ENCODE data around the gene FAU. TPM values are rescaled to one million over a fixed set of nuclear protein-coding genes. Genes with fewer than 3 reads are reported as not detected.

The FAU gene
- total and polyA plus RNA-seq, 2 of the 13 experiments (the other 11 are each of a cell fraction or from before 2014, with no cell fraction given) = 374 to 869 TPM

- TF ChIP-seq ELF1 (CRISPR knock-in tag; IDR thresholded peaks at IDR 0.05) = peak; percentile 92
- TF ChIP-seq E2F2 (CRISPR knock-in tag; IDR thresholded peaks at IDR 0.05; ENCODE audit: borderline replicate concordance) = no peak
- TF ChIP-seq DNMT1 (CRISPR knock-in tag; IDR thresholded peaks at IDR 0.05) = no peak; the same call in 1 of the 2 replicates
- TF ChIP-seq DNMT3B (CRISPR knock-in tag; conservative IDR thresholded peaks at IDR 0.05) = no peak
- TF ChIP-seq GABPA (IDR thresholded peaks at IDR 0.05; ENCODE audit: low read depth, low read length) = peak; percentile 84
- TF ChIP-seq GABPA (CRISPR knock-in tag; IDR thresholded peaks at IDR 0.05; ENCODE audit: low read depth) = peak; percentile 94
- TF ChIP-seq NR2F6 (IDR thresholded peaks at IDR 0.05) = peak; percentile 59
- TF ChIP-seq NR2F6 (CRISPR knock-in tag; IDR thresholded peaks at IDR 0.05) = peak; percentile 77
- TF ChIP-seq ZNF703 (CRISPR knock-in tag; IDR thresholded peaks at IDR 0.05; ENCODE audit: borderline replicate concordance) = no peak; the same call in 1 of the 2 replicates
- TF ChIP-seq ZNF879 (CRISPR knock-in tag; IDR thresholded peaks at IDR 0.05) = no peak
- TF ChIP-seq ZNF7 (CRISPR knock-in tag; IDR thresholded peaks at IDR 0.05) = no peak
- TF ChIP-seq CREB3 (CRISPR knock-in tag; IDR thresholded peaks at IDR 0.05) = no peak
- 0 out of 2 replicates have a peak, but pooled peaks have one; percentile 65 for TF ChIP-seq ZNF343 (CRISPR knock-in tag; IDR thresholded peaks at IDR 0.05)
- peak; percentile 69; the same call in 1 of the 2 replicates for TF ChIP-seq ZNF451 (CRISPR knock-in tag; IDR thresholded peaks at IDR 0.05)
- TF ChIP-seq ZNF800 (CRISPR knock-in tag; IDR thresholded peaks at IDR 0.05) = no peak
- no peak for TF ChIP-seq ZNF720 (CRISPR knock-in tag; IDR thresholded peaks at IDR 0.05)
- peak; percentile 47; the same call in 1 of the 2 replicates for TF ChIP-seq ZNF777 (CRISPR knock-in tag; IDR thresholded peaks at IDR 0.05)
- 0 out of 2 replicates have a peak, but pooled peaks have one; percentile 22 for TF ChIP-seq ZSCAN25 (CRISPR knock-in tag; IDR thresholded peaks at IDR 0.05)
- TF ChIP-seq GABPB1 (CRISPR knock-in tag; IDR thresholded peaks at IDR 0.05) = peak; percentile 96
- TF ChIP-seq BCL3 (CRISPR knock-in tag; IDR thresholded peaks at IDR 0.05) = no peak
- 0 out of 2 replicates have a peak, but pooled peaks have one; percentile 24 for TF ChIP-seq ZNF607 (CRISPR knock-in tag; IDR thresholded peaks at IDR 0.05; ENCODE audit: borderline replicate concordance)
- no peak for TF ChIP-seq ARNT2 (CRISPR knock-in tag; IDR thresholded peaks at IDR 0.05; ENCODE audit: low read depth)
- TF ChIP-seq HNRNPUL1 (IDR thresholded peaks at IDR 0.05; ENCODE audit: low read depth, low read length) = no peak
- TF ChIP-seq ELF4 (CRISPR knock-in tag; IDR thresholded peaks at IDR 0.05; ENCODE audit: borderline replicate concordance) = peak; percentile 81; the same call in 1 of the 2 replicates
- no peak for TF ChIP-seq TBP (CRISPR knock-in tag; IDR thresholded peaks at IDR 0.05)
Measured at GRCh38 chr11:65095974-65096806, 25.7 kb downstream of the FAU start, which contains the start of gene VPS51 (continued).

Data from HepG2 (cell line).